Brain microvascular endothelial cell (primary cell): ENCODE data around the gene ZNF658.
"Not testable (repeated sequence)": the region's sequence is repeated elsewhere in the genome, so short reads cannot be mapped to it uniquely, and the experiment has no call there.

Experiments used
- DNase-seq: peaks from one replicate; pipeline ENCODE4 v3.0.0-alpha.2; 2020
- H3K27ac ChIP-seq: fragments of 250-450 bp; sonication (Bioruptor Pico); 2 replicates; pipeline ENCODE4 v1.5.1; 2020; ENCODE audit warnings: mild to moderate bottlenecking, moderate library complexity
- H3K27me3 ChIP-seq: fragments of 250-450 bp; sonication (Bioruptor Pico); replicated peaks from 2 replicates; pipeline ENCODE4 v1.5.1; 2020; ENCODE audit warnings: mild to moderate bottlenecking
- H3K36me3 ChIP-seq: fragments of 250-450 bp; sonication (Bioruptor Pico); replicated peaks from 2 replicates; pipeline ENCODE4 v1.5.1; 2020; ENCODE audit warnings: mild to moderate bottlenecking
- H3K4me3 ChIP-seq: 2 replicates; pipeline ENCODE4 v1.5.1; 2011; ENCODE audit warnings: low read depth, mild to moderate bottlenecking, control low read depth, low read length, moderate library complexity
- in situ Hi-C: cut with HindIII; loops from 2 replicates; pipeline ENCODE4 v1.10.0; 2017; ENCODE audit warnings: low sequenced_read_pairs, low pct_ligation_motif_present

The ZNF658 gene

DNA sequence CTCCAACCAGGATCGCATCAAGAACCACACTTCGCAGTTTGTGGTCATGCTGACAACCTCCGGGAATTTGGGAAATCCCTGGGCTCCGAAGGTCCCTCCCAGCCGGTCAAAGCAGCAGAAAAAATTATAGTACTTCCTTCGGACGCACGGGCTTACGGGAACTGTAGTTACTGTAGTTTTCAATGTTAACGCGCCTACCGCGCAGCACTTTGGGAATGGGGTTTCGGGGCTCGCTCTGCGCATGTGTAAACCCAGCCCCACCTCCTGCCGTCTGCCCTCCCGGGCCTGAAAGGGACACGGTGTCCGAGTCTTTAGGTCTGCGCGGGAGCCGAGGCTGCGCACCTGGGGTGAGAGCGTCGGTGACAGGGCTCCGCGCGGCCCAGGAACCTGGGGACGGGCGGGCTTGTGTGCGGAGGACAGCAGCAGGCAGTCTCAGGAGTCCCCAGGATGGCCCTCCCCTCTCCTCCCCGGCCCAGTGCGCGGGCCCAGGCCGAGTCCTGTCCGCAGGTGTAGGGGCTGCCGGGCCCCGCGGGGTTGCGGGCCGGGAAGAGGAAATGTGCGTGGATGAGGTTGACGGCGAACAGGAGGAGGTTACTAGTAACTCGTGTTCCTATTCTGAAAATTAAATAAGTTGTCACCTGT is at the start of gene ZNF658:
Gene ZNF658, plus strand, starts transcription at position 236 of the 642 bp plus-strand sequence. CDS start 2,837 bp downstream, outside the sequence.
- H3K4me3 ChIP-seq, result peak within 1 kb of the TSS; percentile 56
- H3K27ac ChIP-seq, H3K36me3 ChIP-seq, in situ Hi-C loops, H3K27me3 ChIP-seq: not testable (repeated sequence)
- peak; percentile 96 for DNase-seq

DNA sequence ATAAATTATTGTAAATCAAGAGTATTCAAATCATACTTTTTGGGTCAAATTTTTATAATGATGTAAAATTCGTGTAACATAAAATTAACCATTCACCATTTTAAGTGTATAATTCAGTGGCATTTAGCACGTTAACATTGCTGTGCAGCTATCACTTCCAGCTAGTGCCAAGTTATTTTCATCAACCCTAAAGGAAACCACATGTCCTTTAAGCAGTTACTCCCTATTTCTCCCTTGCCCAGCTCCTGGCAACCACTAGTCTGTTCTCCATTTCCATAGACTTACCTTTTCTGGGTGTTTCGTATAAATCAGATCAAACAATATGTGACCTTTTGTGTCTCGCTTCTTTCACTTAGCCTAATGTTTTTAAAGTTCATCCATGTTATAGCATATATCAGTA is 38.8 kb upstream of the ZNF658 start:
- H3K36me3 ChIP-seq, in situ Hi-C loops, DNase-seq, H3K27me3 ChIP-seq, H3K27ac ChIP-seq, H3K4me3 ChIP-seq: not testable (repeated sequence)

DNA sequence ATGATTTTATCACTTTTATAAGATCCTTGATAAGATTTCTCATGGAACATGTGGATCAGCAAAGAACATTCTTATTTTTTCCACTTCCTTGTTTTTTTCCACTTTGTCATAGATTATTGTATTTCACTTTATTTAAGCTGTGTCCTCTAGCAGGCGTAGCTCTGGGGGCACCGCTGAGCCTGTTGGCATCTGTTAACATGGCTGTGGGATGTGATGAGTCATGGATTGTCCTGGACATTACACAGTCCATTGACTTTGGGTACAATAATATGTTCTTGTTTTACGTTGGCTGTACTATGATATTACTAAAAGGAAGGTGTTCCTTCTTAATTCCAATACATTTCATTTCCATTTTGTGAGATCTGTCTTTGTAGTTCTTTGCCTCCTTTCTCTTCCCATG is 31.9 kb upstream of the ZNF658 start:
- in situ Hi-C loops, result not testable (repeated sequence)
- peak; percentile 1 for DNase-seq

DNA sequence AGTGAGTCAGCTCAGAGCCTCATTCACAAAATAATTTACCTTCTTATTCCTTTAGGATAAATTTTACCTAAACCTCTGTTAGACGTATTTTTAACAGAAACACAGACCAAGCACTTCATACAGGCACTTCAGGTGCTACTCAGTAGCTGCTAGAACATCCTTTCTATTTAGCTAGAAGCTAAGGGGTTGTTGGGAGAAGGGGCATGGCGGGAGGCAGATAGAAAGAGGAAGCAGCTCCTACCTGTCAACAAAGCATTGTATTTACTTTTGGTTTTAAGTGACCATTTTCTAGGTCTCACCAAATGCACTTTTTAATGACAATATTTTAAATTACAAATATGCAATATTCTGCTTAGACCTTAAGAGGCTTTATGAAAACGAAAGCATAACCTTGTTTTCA is 19.9 kb upstream of the ZNF658 start:
- H3K36me3 ChIP-seq, DNase-seq, H3K4me3 ChIP-seq, in situ Hi-C loops, H3K27me3 ChIP-seq, H3K27ac ChIP-seq: not testable (repeated sequence)

More for the DNA sequence above, 31.9 kb upstream of the ZNF658 start:
- not testable (repeated sequence) for H3K27me3 ChIP-seq, H3K4me3 ChIP-seq, H3K36me3 ChIP-seq, H3K27ac ChIP-seq

DNA sequence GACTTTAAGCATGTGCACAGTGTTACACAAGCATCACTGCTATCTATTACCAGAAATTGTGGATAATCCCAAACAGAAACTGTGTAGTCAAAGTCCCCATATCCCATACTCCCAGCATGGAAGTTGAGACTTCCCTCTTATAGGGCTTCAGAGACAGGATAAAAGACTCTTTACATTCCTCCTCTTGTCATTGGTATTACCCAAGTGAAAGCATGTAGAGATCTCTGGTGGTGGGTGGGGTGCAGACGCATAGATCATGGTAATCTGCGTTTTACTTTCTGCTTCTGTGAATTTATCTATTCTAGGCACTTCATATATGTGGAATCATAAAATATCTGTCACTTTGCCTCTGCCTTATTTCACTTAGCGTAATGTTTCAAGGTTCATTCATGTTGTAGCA is 18.7 kb upstream of the ZNF658 start:
- DNase-seq, H3K4me3 ChIP-seq, in situ Hi-C loops: not testable (repeated sequence)

DNA sequence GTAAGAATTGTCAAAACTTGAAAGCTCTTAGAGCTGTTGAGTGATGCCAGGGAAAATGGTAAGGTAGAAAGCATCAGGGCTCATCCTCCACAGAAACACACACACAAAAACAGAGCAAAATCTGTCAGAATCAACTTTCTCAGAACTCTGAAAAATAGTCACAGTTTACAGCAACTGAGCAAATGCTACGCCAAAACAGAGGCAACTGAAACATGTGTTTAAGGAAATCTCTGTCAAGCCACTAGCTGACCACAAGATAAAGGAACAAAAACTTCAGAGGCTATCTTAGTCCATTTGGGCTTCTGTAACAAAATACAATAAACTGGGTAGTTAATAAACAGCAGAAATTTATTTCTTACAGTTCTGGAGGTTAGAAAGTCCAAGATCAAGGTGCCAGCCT is 10.2 kb upstream of the ZNF658 start:
- H3K27ac ChIP-seq, DNase-seq, H3K36me3 ChIP-seq, in situ Hi-C loops, H3K4me3 ChIP-seq, H3K27me3 ChIP-seq: not testable (repeated sequence)

More for the DNA sequence above, 18.7 kb upstream of the ZNF658 start:
- H3K27me3 ChIP-seq, H3K27ac ChIP-seq, H3K36me3 ChIP-seq: not testable (repeated sequence)

DNA sequence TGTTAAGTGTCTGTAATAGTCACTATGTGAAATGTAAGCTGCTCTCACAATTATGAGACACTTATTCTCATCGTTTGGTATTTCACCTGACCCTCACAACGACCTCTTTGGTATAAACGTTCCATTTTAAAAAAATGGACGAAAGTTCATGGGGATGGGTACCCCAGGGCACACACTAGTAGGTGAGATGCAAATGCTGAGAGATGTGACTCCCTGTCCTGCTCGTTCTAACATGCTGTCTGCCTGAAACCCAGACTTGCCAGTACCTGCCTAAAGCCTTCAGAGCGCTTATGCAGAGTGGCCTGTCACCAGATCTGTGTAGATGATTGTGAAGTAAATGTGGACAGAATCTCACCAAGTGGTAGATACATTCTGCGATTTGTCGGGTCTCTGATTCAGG is 616 bp downstream of the ZNF658 start:
- H3K4me3 ChIP-seq, result peak overlapping the region; percentile 56
- DNase-seq, H3K36me3 ChIP-seq, H3K27ac ChIP-seq, in situ Hi-C loops, H3K27me3 ChIP-seq: not testable (repeated sequence)

DNA sequence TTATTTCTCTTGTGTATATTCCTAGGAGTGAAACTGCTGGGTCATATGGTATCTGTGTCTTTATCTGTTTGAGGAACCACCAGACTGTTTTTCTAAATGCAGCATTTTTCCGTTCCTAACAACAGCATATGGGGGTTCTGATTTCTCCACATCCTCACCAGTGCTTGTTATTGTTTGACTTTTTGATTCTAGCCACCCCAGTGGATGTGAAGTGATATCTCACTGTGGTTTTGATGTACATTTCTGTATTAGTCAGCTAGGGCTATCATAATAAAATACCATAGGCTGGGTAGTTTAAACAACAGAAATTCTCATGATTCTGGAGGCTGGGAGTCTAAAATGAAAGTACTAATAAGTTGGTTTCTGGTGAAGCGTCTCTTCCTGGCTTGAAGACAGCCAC is 9.0 kb downstream of the ZNF658 start:
- in situ Hi-C loops, H3K27me3 ChIP-seq, H3K36me3 ChIP-seq, H3K27ac ChIP-seq, H3K4me3 ChIP-seq: not testable (repeated sequence)
- DNase-seq, result peak; percentile 96

DNA sequence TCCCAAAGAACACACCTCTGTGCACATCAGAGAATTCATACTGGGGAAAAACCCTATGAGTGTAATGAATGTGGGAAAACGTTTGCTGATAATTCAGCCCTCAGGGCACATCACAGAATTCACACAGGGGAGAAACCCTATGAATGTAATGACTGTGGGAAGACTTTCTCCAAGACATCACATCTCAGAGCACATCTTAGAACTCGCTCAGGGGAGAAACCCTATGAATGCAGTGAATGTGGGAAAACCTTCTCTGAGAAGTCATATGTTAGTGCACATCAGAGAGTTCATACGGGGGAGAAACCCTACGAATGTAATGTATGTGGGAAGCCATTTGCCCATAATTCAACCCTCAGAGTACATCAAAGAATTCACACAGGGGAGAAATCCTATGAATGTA is 19.5 kb downstream of the ZNF658 start:
- H3K4me3 ChIP-seq, DNase-seq, H3K36me3 ChIP-seq, H3K27ac ChIP-seq, H3K27me3 ChIP-seq, in situ Hi-C loops: not testable (repeated sequence)

DNA sequence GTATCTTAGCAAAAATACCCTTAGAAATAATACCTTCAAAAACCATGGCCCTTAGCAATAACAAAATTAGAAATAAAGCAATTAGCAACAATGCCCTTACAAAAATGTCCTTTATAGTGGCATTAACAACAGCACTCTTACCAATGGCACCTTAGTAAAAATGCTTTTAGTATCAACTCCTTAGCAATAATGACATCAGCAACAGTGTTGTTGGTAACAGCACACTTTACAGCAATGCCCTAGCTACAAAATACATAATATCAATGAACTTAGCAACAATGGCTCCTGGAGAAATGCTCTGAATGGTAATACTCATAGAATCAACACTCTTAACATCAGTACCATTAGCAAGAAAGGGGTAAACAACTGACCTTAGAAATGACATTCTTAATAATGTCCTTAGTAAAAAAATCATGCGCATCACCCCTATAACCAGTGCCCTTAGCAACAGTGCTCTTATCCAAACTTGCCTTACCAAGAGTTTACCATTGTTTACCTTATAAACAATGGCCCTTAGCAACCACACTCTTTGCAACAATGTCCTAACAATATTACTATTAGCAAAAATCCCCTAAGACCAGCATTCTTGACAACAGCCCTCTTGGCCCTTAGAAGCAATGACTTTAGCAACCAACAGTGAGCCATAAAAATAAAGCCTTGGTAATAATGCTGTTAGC is 35.8 kb downstream of the ZNF658 start:
- H3K4me3 ChIP-seq, H3K27me3 ChIP-seq, in situ Hi-C loops, H3K27ac ChIP-seq, DNase-seq, H3K36me3 ChIP-seq: not testable (repeated sequence)

DNA sequence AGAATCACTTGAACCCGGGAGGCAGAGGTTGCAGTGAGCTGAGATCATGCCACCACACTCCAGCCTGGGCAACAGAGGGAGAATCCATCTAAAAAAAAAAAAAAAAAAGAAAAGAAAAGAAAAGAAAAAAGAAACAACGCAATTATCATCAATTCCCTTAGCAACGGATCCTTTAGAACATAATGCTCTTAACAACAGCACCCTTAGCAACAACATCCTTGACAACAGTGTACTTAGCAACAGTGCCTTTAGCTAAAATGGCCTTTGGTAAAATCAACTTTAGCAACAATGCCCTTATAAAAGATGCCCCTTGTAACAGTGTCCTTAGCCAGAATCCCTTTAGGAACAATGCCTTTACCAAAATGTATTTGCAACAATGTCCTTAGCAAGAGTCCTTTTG is 37.1 kb downstream of the ZNF658 start:
- H3K27ac ChIP-seq, H3K4me3 ChIP-seq, in situ Hi-C loops, H3K36me3 ChIP-seq, H3K27me3 ChIP-seq, DNase-seq: not testable (repeated sequence)

DNA sequence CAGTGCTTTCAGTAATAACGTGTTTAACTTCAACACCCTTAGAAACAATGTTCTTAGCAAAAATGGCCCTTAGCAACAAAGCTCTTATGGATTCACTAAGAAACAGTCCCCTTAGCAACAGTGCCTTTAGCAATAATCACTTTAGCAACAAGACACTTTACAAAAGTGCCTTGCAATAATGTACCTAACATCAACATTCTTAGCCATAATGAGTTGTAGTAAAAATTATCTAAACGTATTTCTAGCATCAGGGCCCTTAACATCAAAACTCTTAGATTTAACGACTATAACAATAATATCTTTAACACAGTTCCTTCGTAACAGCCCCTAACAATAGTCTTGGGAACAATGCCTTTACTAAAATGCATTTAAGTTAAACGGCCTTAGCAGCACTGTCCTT is 37.8 kb downstream of the ZNF658 start:
- H3K27me3 ChIP-seq, H3K27ac ChIP-seq, H3K4me3 ChIP-seq, in situ Hi-C loops, H3K36me3 ChIP-seq, DNase-seq: not testable (repeated sequence)

DNA sequence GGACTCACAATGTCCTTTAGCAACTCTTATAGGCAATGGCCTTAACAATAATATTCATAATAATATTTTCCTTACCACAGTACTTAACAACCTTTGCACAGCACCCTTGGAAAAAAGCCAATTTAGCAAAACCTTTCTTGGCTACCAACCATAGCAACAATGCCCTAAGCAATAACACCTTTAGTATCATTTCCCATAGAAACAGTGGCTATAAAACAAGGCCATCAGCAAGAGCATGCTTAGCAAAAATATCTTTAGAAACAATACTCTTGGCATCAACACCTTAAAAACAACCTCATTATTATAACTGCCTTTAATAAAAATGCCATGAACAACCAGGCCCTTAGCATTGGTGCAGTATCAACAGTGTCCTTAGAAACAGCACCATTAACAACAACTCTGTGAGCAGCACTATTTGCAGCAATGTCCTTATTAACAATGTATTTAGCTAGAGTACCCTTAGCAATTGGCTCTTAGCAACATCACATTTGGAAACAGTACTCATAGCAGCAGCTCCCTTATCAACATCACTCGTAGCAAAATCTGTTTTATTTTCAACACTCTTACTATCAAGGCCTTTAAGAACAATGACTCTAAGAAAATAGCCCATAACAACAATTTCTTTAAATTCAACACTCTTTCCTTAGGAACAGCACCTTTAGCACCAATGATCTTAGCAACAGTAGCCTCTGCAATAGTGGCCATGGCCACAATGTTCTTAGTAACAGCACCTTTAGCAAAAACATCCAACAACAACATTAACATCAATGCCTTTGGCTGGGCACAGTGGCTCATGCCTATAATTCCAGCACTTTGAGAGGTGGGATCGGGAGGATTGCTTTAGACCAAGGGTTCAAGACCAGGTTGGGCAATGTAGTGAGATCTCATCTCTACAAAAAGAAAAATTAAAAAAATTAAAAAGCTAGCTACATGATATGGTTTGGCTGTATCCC is 39.6 kb downstream of the ZNF658 start:
- H3K27me3 ChIP-seq, in situ Hi-C loops, H3K27ac ChIP-seq, H3K36me3 ChIP-seq, DNase-seq, H3K4me3 ChIP-seq: not testable (repeated sequence)

DNA sequence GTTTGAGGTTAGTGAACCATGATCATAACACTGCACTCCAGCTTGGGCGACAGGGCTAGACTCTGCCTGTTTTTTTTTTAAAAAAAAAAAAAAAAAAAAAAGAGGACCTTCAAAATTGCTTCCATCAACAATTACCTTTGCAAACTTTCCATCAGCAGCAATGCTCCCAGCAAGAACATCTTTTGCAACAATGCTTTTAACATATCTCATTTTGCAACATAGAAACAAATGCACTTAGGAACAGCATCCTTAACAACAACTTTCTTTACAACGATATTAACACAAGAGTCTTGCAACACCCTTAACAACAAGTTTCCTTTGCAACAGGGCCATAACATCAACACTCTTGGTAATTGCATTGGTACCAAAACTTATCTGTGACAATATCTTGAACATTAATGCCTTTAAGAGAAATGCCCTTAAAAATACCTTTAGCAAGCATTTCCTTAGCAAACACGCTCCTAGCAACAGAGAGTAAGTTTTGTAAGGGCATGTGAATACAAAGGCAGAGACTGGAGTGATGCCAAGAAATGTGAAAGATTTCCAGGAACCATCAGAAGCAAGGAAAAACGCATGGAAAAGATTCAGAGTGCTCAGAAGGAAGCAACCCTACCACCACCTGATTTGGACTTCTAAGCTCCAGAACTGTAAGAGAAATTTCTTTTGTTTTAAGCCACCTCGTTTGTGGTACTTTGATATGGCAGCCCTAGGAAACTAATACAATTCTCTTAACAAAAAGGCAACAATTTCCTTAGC is 42.1 kb downstream of the ZNF658 start:
- H3K27ac ChIP-seq, DNase-seq, H3K27me3 ChIP-seq, H3K36me3 ChIP-seq, in situ Hi-C loops, H3K4me3 ChIP-seq: not testable (repeated sequence)
